ENCODE measurements around the gene GAST.

- TF ChIP-seq CTCF (IDR thresholded peaks at IDR 0.05) (no peak), POLR2AphosphoS5 (IDR thresholded peaks at IDR 0.05) (no peak), POLR2A (IDR thresholded peaks at IDR 0.05; ENCODE audit: low read depth) (no peak), EP300 (IDR thresholded peaks at IDR 0.05) (no peak)
Observed at GRCh38 chr17:41717408-41718286, 5.5 kb downstream of the GAST start.
